GM19025 (cell line): Measurements from ENCODE around the gene CPLX1.

Experiments
- ATAC-seq: cut with Tn5 transposase; IDR thresholded peaks from one replicate; pipeline ENCODE4 v1.9.1; 2021; ENCODE audit warnings: mild to moderate bottlenecking, low read depth, moderate library complexity; ENCODE audit not compliant: unreplicated experiment

Gene CPLX1

DNA sequence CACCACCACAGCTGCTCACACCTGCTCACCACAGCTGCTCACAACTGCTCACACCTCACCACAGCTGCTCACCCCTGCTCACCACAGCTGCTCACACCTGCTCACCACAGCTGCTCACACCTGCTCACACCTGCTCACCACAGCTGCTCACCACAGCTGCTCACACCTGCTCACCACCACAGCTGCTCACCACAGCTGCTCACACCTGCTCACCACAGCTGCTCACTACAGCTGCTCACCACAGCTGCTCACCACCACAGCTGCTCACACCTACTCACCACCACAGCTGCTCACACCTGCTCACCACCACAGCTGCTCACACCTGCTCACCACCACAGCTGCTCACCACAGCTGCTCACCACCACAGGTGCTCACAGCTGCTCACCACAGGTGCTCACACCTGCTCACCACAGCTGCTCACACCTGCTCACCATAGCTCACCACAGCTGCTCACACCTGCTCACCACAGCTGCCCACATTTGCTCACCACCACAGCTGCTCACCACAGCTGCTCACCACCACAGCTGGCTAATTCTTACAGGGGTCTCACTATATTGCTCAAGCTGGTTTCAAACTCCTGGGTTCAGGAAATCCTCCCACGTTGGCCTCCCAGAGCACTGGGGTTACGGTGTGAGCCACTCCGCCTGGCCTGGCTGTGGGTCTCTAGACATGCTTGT, 30.4 kb upstream of the CPLX1 start:
- ATAC-seq: no peak

DNA sequence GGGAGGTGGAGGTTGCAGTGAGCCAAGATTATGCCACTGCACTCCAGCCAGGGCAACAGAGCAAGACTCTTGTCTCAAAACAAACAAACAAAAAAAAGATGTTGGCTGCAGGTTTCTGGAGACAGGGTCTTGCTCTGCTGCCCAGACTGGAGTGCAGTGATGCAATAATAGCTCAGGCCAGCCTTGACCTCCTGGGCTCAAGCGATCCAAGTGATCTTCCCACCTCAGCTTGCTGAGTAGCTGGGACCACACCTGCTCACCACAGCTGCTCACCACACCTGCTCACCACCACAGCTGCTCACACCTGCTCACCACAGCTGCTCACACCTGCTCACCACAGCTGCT, 29.9 kb upstream of the CPLX1 start:
- ATAC-seq: no peak

DNA sequence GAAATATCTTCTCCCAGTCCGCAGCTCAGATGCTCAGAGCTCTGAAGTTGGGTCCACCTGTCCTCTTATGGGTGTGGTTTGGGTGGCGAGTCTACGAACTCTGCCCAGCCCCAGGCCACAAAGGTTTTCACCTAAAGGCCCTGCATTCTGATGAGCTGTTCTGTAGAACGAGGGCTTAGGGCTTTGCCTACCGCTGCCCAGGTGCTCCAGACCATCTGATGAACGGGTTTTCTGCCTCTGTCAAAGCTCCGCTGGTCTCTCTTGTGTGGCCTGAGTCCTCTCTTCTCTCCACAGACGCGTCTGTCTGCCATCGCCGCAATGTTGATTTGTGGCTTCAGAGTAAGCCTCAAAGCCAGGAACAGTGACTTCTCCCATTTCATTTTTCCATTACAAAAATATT, 28.4 kb upstream of the CPLX1 start:
- ATAC-seq: no peak

DNA sequence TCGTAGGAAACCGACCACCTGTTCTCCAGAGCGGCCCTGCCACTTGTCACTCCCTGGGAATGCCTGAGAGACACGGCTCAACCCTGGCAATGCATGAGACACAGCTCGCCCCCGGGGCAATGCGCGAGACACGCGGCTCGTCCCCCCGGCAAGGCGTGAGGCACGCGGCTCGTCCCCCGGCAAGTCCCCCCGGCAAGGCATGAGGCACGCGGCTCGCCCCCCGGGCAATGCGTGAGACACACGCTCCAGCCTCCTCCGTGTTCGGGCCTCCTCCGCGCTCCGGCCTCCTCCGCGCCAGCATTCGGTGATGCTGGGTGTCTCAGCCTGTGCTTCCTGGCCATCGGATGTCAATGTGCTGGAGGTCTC, 27.5 kb upstream of the CPLX1 start:
- no peak for ATAC-seq

DNA sequence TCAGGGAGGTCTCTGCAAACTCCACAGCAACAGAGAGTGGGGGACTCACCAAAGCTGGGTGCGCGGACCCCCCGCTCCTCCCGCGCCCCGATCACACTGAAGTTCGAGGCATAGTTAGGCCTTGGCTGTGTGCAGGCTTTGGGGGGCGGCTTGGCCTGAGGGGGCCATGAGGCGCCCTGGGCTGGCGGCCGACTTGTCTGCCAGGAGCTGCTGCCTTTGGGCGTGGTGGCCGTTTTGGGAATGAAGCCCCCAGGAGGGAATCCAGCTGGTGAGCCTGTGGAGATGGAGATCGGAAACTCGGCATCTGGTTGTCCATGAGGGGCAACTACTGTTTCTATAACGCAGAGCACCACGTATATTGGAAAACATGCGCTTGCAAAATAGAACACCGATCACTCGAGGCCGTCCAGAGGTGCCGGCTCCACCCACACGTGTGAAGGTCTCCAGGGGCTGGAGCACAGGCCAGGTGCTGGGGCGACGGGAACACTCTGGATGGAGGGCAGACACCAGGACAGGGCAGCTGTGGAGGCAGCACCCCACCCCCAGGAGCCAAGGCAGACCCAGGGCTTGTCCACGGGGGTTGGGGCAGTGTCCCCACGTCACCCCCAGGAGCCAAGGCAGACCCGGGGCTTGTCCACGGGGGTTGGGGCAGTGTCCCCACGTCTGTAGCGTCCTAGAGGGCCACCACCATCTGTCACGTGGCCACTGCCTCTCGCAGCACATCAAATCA, 25.9 kb upstream of the CPLX1 start:
- no peak for ATAC-seq

DNA sequence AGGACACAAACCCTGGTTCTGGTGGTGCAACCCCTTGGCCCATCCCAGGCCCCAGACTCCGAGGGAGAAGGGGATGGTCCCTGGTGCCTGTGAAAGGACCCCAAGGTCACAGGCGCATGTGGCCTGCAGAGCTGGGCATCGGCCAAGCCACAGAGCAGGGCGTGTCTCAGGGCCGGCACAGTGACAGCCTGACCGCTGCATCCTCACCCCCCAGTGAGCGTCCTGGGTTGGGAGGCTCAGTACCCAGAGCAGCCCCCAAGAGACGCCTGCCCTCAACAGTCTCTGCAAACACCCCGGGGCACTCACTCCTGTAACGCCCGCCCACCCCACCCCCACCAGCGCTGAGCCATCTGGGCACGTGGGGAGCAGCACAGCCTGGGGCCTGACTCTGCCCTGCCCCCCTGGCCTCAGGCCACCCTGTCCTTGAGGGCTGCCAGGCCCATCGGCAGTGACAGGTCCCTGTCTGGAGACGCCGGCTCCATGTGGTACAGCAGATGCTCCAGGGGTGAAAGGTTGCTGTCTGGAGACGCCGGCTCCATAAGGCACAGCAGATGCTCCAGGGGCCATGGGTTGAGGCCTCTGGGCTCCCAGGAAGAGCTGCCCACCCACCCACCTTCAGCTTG, 24.5 kb upstream of the CPLX1 start:
- no peak for ATAC-seq

DNA sequence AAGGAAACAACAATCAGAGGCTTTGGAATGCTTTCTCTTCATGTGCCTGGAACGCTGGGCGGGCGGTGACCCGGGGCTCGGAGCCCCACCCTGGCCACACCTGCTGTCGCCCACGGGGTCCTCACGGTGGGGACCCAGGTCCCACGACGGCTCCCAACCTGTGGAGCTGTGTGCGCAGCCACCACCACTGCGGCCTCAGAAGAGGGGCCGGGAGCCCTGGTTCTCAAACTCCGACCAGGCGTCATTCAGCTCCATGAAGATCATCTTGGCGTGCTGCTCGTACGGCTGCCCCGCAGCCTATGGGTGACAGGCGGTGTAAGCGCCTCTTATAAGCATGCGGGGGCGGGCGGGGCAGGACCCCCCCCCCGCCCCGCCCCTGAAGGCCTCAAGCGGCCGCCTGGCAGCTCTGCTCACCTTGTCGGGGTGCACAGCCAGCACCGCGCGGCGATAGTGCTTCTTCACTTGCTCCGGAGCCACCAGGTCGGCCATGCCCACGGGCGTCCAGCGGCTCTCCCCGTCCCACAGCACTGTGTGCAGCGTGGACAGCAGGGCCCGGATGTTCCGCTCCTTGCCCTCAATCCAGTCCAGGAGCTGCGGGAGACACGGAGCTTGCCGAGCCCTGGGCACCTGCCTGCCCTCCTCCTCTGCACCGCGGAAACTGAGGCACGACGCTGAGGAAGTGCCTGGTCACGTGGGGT, 23.7 kb upstream of the CPLX1 start:
- no peak for ATAC-seq

DNA sequence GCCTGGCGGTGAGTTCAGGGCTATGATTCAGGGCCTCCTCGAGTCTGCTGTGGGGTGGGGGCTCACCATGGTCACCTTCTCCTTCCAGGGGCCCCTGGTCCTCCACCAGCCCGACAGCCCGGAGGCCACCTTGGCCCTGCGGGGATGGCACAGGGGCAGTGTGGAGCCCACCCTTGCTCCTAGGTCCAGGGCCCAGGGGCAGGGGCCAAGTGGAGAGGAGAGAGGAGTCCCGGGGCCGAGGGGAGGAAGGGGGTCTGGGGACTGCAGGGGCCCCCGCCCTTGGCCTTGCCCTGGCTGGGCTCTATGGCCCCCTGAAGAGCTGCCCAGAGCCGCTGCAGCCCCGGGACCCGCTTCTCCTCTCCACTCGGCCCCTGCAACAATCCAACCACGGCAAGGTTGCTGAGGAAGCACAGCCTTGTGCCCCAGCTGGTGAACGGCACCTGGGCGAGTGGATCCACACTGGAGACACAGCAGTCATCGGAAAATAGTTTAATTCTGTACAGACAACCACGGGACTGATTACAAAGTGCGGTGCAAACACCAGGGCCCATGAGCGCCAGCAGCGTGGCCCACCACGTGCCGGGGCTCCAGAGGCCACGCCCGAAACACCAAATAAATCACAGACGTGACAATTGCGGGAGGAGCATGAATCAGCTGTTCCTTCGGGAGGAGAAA, 23.0 kb upstream of the CPLX1 start:
- ATAC-seq: no peak

DNA sequence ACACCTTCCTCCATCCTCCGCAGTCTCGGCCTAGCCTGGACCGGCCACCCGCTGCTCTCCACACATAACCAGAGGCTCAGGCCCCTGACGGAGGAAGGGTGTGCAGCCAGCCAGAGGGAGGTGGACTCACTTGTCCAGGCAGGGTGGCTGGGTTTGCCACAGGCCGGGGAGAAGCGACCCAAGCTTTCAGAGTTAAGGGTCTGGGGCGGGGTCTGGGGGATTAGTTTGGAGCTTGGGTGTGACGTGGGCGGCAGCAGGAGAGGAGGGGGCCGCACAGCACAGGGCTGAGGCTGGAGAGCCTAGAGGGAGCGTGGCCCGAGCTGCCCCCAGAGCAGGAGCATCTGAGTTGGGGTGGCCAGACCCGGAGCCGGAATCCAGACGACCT, 22.4 kb upstream of the CPLX1 start:
- no peak for ATAC-seq

DNA sequence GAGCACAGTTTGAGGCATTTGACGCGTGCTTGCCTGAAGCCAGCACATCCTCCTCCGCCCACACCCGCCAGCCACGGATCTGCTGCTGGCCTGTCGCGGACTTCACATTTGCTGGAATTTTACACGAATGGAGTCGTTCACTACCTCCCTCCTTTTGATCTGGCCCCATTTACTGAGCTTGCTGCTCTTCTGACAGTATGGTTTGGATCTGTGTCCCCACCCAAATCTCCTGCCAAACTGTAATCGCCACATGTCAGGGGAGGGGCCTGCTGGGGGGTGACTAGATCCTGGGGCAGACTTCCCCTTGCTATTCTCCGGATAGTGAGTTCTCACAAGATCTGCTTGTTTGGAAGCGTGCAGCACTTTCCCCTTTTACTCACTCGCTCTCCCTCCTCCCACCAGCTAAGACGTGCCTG, 19.9 kb upstream of the CPLX1 start:
- ATAC-seq: no peak

DNA sequence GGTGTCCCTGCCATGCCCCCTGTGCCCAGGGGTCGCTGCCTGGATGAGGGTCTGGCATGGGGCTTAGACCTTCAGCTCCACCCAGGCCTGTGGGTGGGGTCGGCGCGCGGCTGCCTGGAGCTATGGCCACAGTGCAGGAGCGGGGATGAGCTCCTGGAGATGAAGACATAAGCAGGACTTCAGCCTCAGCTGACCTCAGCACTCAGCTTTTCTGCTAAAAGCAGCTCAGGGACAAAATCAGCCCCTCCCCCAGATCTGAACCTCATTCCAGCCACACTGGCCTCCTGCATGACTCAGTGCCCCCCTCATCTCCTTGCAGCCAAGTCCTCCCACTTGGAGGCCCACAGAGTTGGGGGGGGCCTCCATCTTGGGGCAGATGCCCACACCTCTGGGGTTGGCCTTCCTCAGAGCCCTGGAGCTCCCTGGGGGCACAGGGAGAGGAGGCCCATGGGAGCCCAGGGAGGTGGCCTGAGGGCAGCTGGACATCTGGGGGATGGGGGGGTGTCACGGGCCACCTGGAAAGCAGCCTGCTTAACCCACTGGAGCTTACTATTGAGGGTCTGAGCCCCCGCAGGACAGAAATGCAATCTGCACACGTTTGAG, 19.4 kb upstream of the CPLX1 start:
- ATAC-seq: no peak

DNA sequence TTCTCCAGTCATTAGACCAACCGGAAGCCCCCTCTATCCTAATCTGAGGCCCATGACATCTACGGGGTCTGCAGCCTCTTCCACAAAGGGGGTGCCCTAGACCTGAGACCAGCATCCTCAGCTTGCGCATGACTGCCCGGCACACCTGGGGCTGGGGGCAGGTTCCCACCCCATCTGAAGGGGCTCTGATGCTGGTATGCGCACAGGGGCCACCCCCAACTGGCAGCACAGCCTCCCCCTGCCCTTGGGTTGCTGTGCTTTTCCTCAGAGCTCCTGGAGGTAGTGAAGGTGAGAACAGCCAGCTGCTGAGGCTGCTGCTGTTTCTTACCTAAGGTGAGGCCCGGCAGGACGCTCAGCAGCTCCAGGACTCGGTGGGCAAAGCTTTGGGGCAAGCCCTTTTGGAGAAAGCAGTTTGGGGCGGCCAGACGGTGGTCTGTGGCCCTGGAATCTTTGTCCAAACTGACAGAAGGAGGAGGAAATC, 18.9 kb upstream of the CPLX1 start:
- no peak for ATAC-seq

DNA sequence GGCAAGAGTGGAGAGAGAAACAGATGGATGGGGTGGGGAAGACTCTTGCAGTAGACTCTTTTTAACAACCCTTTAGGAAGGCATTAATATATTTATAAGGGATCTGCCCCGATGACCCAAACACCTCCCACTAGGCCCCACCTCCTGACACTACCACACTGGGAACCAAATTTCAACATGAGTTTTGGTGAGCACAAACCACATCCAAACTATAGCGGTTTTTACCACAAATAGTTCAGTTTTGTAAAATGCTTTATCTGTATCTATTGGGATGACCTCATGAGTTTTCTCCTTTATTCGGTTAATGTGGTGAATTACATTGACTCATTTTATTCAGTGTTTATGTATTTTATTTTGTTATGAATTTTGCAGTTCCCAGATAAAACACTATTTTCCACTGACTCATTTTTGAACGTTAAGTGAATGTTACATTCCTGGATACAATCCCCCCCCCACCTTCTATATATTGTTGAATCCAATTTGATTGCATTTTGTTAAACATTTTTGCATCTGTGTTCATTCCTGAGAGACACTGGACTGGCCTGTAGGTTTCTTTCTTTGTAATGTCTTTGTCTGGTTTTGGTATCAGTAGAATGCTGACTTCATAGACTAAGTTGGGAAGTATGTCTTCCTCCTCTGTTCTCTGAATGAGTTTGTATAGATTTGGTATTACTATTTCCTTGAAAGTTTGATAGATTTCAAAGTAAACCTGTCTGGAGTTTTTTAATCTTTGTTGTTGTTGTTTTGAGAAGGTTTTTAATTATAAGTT, 13.9 kb upstream of the CPLX1 start:
- ATAC-seq: no peak

DNA sequence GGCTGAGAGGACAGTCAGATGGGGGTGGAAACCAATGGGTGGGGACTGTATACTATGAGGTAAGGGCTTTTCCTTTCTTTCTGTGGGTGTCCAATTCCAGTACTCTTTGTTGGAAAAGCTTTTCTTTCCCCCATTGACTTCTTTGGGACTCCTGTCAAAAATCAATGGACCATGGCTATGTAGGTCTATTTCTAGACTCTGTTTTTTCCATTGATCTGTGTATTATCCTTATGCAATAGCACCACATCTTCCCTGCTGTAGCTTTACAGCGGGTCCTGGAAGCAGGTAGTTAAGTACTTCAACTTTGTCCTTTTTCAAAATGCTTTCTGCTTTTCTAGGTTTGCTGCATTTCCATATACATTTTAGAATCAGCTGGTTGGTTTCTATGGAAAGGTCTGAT, 11.8 kb upstream of the CPLX1 start:
- no peak for ATAC-seq

DNA sequence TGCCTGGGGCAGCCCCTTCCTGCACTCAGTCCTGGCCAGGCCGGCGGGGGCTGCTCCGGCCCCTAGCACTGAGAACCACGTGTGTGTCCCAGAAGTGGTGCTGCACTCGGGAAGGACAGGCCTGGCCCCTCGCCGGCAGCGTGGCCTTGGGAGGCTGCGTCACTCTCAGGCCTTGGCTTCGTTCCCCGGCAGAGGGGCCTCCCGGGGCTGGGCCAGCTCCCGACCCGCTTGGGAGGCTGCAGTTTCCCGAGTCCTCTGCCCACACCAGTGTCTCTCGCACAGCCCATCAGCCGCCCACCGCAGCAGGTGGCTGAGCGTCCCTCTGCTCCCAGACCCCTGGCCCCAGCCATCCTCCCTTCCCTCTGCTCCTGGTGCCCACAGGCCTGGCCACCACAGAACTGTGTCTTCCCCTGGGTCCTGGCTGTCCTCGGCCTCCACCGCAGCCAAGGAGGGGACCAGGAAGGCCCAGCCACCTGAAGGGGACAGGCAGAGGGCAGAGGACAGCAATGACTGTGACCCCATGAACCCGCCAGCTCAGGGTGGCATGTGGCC, 10.9 kb upstream of the CPLX1 start:
- no peak for ATAC-seq

DNA sequence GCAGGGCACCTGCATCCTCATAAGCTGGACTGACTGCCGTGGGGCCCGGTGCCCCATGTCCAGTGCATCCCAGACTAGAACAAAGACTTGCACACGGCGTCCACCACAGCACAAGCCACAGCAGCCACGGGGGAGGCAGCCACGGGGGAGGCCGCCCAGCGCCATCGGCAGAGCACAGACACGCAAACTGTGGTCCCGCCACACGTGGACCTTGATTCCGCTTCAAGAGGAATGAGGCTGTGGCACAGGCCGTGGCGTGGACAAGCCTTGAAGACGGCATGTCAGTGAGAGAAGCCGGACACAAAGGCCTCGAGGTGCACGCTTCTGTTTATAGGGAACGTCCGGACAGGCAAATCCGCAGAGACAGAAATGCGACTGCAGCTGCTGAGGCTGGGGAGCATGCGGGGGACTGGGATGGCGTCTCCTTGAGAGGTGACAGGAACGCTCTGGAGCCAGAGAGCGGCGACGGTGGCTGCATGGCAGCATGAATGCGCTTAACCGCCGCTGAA, 10.1 kb upstream of the CPLX1 start:
- no peak for ATAC-seq

DNA sequence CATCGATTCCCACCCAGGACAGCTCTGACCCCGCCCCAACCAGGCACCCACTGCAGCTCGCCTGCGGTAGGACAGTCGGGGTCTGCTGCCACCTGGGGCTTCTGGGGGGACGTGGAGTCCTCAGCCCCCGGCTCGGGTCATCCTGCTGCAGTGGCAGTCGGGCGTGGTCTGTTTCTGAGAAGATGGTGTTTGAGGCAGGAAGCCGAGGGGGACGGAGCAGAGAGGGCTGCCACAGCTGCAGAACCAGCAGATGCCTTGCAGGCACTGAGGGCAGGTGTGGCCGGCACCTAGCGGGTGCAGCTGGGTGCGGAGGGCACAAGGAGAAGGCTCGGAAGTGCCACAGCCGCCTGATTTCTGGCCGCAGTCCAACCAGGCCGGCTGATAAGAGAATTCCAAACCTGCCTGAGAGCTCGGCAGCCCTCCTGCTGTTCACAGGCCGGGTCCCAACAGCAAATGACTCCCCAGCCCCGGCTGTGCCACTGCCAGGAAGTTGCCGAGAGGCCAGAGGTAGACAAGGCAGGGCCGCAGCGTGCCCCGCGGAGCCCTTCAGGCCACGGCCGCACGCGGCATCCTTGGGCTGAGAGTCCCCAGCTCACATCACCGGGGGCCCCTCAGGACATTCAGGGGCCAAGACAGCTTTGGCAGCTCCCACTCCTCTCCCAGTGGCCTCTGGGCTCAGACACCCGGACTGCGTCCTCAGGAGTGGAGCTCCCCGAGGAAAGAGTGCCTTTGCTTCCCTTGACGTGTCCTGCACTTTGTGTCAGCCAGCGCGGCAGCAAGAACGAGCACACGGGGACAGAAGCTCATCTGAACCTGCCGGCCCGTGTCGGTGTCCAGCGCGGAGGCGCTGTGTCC, 9.4 kb upstream of the CPLX1 start:
- no peak for ATAC-seq
